A549 (cell line): Measurements from ENCODE around the gene NPAP1.

Experiments
- JUNB ChIP-seq: fragments of >200 bp; sonication (Bioruptor Twin); formaldehyde crosslinking; IDR thresholded peaks from 2 replicates; pipeline ENCODE4 v1.6.1; 2016
- PHF8 ChIP-seq: fragments of 200-600 bp; sonication (generic); IDR thresholded peaks from 2 replicates; pipeline ENCODE4 v1.6.1; 2016; ENCODE audit warnings: low read depth, mild to moderate bottlenecking, antibody characterized with exemption, moderate library complexity, borderline replicate concordance
- TF ChIP-seq, protein P1 (sequence below): fragments of >200 bp; sonication (Bioruptor Twin); formaldehyde crosslinking; IDR thresholded peaks from 3 replicates; pipeline ENCODE4 v1.5.1; 2016

DNA sequence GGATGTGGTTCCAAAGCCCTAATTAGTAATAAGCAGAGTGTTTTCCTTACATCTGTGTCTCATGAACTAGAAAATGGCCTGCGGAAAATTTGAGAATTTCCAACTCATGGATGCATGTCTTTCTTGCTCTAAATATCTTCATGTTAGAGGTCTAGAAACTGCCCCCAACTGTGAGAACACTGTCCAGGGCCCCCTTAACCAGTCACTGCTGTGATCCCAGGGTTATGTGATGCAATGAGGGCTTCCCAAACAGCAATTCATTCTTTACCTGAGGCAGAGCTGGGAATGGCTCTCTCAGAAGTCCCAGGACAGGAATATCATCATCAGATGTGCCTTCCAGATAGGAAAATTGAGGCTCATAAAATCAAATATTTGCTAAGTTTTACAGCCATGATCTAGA lies 8.2 kb downstream of the NPAP1 start:
- TF ChIP-seq JUNB (no peak), PHF8 (no peak)
- TF ChIP-seq, protein P1, sequence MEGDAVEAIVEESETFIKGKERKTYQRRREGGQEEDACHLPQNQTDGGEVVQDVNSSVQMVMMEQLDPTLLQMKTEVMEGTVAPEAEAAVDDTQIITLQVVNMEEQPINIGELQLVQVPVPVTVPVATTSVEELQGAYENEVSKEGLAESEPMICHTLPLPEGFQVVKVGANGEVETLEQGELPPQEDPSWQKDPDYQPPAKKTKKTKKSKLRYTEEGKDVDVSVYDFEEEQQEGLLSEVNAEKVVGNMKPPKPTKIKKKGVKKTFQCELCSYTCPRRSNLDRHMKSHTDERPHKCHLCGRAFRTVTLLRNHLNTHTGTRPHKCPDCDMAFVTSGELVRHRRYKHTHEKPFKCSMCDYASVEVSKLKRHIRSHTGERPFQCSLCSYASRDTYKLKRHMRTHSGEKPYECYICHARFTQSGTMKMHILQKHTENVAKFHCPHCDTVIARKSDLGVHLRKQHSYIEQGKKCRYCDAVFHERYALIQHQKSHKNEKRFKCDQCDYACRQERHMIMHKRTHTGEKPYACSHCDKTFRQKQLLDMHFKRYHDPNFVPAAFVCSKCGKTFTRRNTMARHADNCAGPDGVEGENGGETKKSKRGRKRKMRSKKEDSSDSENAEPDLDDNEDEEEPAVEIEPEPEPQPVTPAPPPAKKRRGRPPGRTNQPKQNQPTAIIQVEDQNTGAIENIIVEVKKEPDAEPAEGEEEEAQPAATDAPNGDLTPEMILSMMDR = no peak
